H9 (cell line): Measurements from ENCODE around the gene ITPKB. TPM values are rescaled to one million over a fixed set of nuclear protein-coding genes. Genes with fewer than 3 reads are reported as not detected.

ENCODE experiments used
- DNase-seq: peaks from one replicate; pipeline ENCODE4 v3.0.0-alpha.2; 2017
- H2AFZ ChIP-seq: one replicate; pipeline ENCODE4 v1.6.1; 2013; ENCODE audit warnings: mild to moderate bottlenecking, low read length, control low read depth, moderate library complexity
- H2AK5ac ChIP-seq: 2 replicates; pipeline ENCODE4 v1.6.1; 2013; ENCODE audit warnings: low read length, control low read depth, mixed read lengths; ENCODE audit not compliant: insufficient read length
- H2BK120ac ChIP-seq: one replicate; pipeline ENCODE4 v1.6.1; 2013; ENCODE audit warnings: low read depth, mild to moderate bottlenecking, low read length, control low read depth, inconsistent platforms; ENCODE audit not compliant: poor library complexity, severe bottlenecking
- H2BK12ac ChIP-seq: 2 replicates; pipeline ENCODE4 v1.6.1; 2013; ENCODE audit warnings: low read length, control low read depth, mixed read lengths, low read depth; ENCODE audit not compliant: insufficient read length
- H2BK15ac ChIP-seq: 2 replicates; pipeline ENCODE4 v1.6.1; 2013; ENCODE audit warnings: low read depth, low read length, control low read depth
- H2BK20ac ChIP-seq: one replicate; pipeline ENCODE4 v1.6.1; 2013; ENCODE audit warnings: low read depth, mild to moderate bottlenecking, low read length, control low read depth, inconsistent platforms; ENCODE audit not compliant: poor library complexity, severe bottlenecking
- H2BK5ac ChIP-seq: 2 replicates; pipeline ENCODE4 v1.6.1; 2013; ENCODE audit warnings: low read length, control low read depth, mixed read lengths; ENCODE audit not compliant: insufficient read length
- H3K14ac ChIP-seq: 2 replicates; pipeline ENCODE4 v1.6.1; 2013; ENCODE audit warnings: low read length, control low read depth; ENCODE audit not compliant: insufficient read depth
- H3K18ac ChIP-seq: 2 replicates; pipeline ENCODE4 v1.6.1; 2013; ENCODE audit warnings: low read depth, mild to moderate bottlenecking, mixed read lengths, low read length, control low read depth; ENCODE audit not compliant: insufficient read length
- H3K23ac ChIP-seq: 2 replicates; pipeline ENCODE4 v1.6.1; 2013; ENCODE audit warnings: low read length, control low read depth, mixed read lengths, low read depth; ENCODE audit not compliant: insufficient read length
- H3K23me2 ChIP-seq: 2 replicates; pipeline ENCODE4 v1.6.1; 2013; ENCODE audit warnings: low read depth, mild to moderate bottlenecking, mixed read lengths, low read length, control low read depth; ENCODE audit not compliant: insufficient read length, poor library complexity, severe bottlenecking
- H3K27ac ChIP-seq: 2 replicates; pipeline ENCODE4 v1.5.1; 2013; ENCODE audit warnings: low read length, control low read depth, mixed read lengths, low read depth; ENCODE audit not compliant: insufficient read length
- H3K27me3 ChIP-seq: 2 replicates; pipeline ENCODE4 v1.6.1; 2013; ENCODE audit warnings: low read length, control low read depth, inconsistent platforms; ENCODE audit not compliant: insufficient read depth
- H3K4ac ChIP-seq: 2 replicates; pipeline ENCODE4 v1.6.1; 2013; ENCODE audit warnings: low read depth, mild to moderate bottlenecking, control low read depth, inconsistent platforms, low read length, moderate library complexity
- H3K4me1 ChIP-seq: 2 replicates; pipeline ENCODE4 v1.6.1; 2013; ENCODE audit warnings: low read length, control low read depth, inconsistent platforms; ENCODE audit not compliant: insufficient read depth
- H3K4me2 ChIP-seq: 2 replicates; pipeline ENCODE4 v1.6.1; 2013; ENCODE audit warnings: low read length, control low read depth, mixed read lengths; ENCODE audit not compliant: insufficient read length, insufficient read depth
- H3K56ac ChIP-seq: 2 replicates; pipeline ENCODE4 v1.6.1; 2013; ENCODE audit warnings: low read depth, mild to moderate bottlenecking, mixed read lengths, low read length, control low read depth; ENCODE audit not compliant: insufficient read length
- H3K79me1 ChIP-seq: 2 replicates; pipeline ENCODE4 v1.6.1; 2013; ENCODE audit warnings: low read depth, mild to moderate bottlenecking, moderate library complexity, low read length, control low read depth, inconsistent platforms; ENCODE audit not compliant: insufficient read depth, poor library complexity, severe bottlenecking
- H3K79me2 ChIP-seq: 2 replicates; pipeline ENCODE4 v1.6.1; 2013; ENCODE audit warnings: low read length, control low read depth, inconsistent platforms; ENCODE audit not compliant: insufficient read depth
- H3K9ac ChIP-seq: 2 replicates; pipeline ENCODE4 v1.6.1; 2013; ENCODE audit warnings: low read length, control low read depth, mixed read lengths; ENCODE audit not compliant: insufficient read length; ENCODE audit errors: extremely low read depth
- H3K9me3 ChIP-seq: one replicate; pipeline ENCODE4 v1.6.1; 2013; ENCODE audit warnings: low read depth, low read length, inconsistent platforms; ENCODE audit not compliant: control insufficient read depth
- H3T11ph ChIP-seq: one replicate; pipeline ENCODE4 v1.6.1; 2013; ENCODE audit warnings: mild to moderate bottlenecking, low read length, control low read depth, inconsistent platforms
- H4K20me1 ChIP-seq: one replicate; pipeline ENCODE4 v1.6.1; 2013; ENCODE audit not compliant: control insufficient read depth, insufficient read length, insufficient read depth
- H4K5ac ChIP-seq: 2 replicates; pipeline ENCODE4 v1.6.1; 2013; ENCODE audit warnings: low read depth, mild to moderate bottlenecking, mixed read lengths, low read length, control low read depth; ENCODE audit not compliant: insufficient read length
- H4K8ac ChIP-seq: replicated peaks from 2 replicates; pipeline ENCODE4 v1.6.1; 2013; ENCODE audit warnings: low read length, control low read depth, mixed read lengths, low read depth; ENCODE audit not compliant: insufficient read length
- H4K91ac ChIP-seq: 2 replicates; pipeline ENCODE4 v1.6.1; 2013; ENCODE audit warnings: low read depth, mild to moderate bottlenecking, moderate library complexity, mixed read lengths, low read length, control low read depth; ENCODE audit not compliant: insufficient read length
- H3K27ac Mint-ChIP-seq, 3 experiments: 2 replicates in 2 of 3; 3 replicates in 1 of 3; pipeline ENCODE4 v1.8.0; 2020 to 2021; ENCODE audit warnings: mixed read lengths in 3 of 3, mild to moderate bottlenecking in 1 of 3, moderate library complexity in 1 of 3
- H3K27me3 Mint-ChIP-seq: 2 replicates; pipeline ENCODE4 v1.8.0; 2021; ENCODE audit warnings: low read depth, mild to moderate bottlenecking, moderate library complexity, mixed read lengths
- H3K36me3 Mint-ChIP-seq, 3 experiments: 2 replicates in 2 of 3; 3 replicates in 1 of 3; pipeline ENCODE4 v1.8.0; 2020 to 2021; ENCODE audit warnings: low read depth in 3 of 3, mixed read lengths in 3 of 3; ENCODE audit not compliant: insufficient read depth in 1 of 3
- H3K4me1 Mint-ChIP-seq, 2 experiments: 2 replicates each; pipeline ENCODE4 v1.8.0; 2020; ENCODE audit warnings: mixed read lengths in 2 of 2
- H3K4me3 Mint-ChIP-seq, 2 experiments: 2 replicates in 1 of 2; 3 replicates in 1 of 2; pipeline ENCODE4 v1.8.0; 2020 to 2021; ENCODE audit warnings: mild to moderate bottlenecking in 2 of 2, mixed read lengths in 2 of 2, moderate library complexity in 1 of 2
- H3K9me3 Mint-ChIP-seq, 2 experiments: 2 replicates in 1 of 2; 3 replicates in 1 of 2; pipeline ENCODE4 v1.8.0; 2020; ENCODE audit warnings: mild to moderate bottlenecking in 2 of 2, mixed read lengths in 2 of 2, moderate library complexity in 1 of 2
- WGBS: extraction: QIAGEN DNeasy Blood & Tissue Kit; methylation state at CpG from one replicate; pipeline ENCODE4 v1.1.7; 2013; ENCODE audit warnings: missing lambda C conversion rate, low lambda C conversion rate, mixed read lengths; ENCODE audit not compliant: insufficient read length; ENCODE audit errors: extremely low coverage; 5-methylcytosine and 5-hydroxymethylcytosine counted together
- total RNA-seq: library from RNA; stranded (reverse); gene quantifications from 2 replicates; pipeline ENCODE4 v1.2.1, GENCODE V29; 2021
- TF ChIP-seq, protein P1 (sequence below): fragments of 200-600 bp; sonication (generic); conservative IDR thresholded peaks from 3 replicates; pipeline ENCODE4 v1.8.0; 2021; ENCODE audit warnings: antibody characterized with exemption, mild to moderate bottlenecking

Gene ITPKB
- total RNA-seq, 1 experiment from 2014 or later: 3.8 TPM

DNA sequence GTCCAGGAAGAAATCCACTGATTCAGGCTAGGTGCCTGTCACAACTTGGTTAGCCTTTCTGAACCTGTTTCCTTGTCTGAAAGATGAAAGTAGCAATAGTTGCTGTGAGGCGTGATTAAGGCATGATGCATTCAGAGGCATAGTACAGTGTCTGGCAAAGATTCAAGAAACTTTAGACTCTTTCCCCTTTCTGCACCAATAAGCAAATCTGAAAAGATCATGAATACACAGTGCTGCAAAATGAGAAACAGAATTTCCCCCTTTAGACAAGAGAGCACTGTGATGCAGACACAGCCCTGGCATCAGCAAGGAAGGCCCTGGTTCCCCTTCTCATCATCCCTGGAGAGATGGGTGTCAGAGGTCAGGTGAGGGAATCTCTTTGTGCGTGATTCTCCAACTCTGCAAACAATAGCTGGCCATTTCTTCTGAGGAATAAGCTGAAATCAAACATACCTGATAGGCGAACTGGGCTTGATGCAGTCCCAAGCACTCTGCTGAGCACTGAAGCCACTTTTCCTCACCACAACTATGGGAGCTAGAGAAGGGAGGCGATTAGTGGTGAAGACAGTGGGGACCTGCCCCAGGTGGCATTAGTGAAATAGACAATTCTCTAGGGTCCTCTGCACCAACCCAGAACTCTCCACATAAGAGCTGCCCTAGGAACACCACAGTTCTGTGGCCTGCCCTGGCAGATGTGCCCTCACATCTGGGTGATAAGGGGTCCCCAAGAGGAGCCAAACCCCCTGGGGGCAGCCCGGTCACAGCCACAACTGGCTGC, 41.7 kb downstream of the ITPKB start:
- no peak overlapping the region for H4K8ac ChIP-seq
- H2BK12ac ChIP-seq: no peak overlapping the region

More for the DNA sequence above, 41.7 kb downstream of the ITPKB start:
- Histone ChIP-seq H2AFZ (no peak overlapping the region), H2AK5ac (no peak overlapping the region), H3K56ac (no peak overlapping the region), H3K9ac (no peak overlapping the region), H3K18ac (no peak overlapping the region), H3K23ac (no peak overlapping the region), H3T11ph (no peak overlapping the region), H2BK15ac (no peak overlapping the region), H4K91ac (no peak overlapping the region), H3K27me3 (no peaks in the 10 kb centered on the region), H3K14ac (no peak overlapping the region), H2BK5ac (no peak overlapping the region), H4K20me1 (no peaks in the 10 kb centered on the region), H3K79me1 (no peaks in the 10 kb centered on the region), H2BK20ac (no peak overlapping the region), H3K4me2 (no peak overlapping the region), H3K23me2 (no peaks in the 10 kb centered on the region), H4K5ac (no peak overlapping the region), H3K4ac (no peak overlapping the region), H2BK120ac (no peak overlapping the region), H3K79me2 (no peaks in the 10 kb centered on the region), H3K9me3 (no peaks in the 10 kb centered on the region), H3K4me1 (peaks cover 4% of the 10 kb centered on the region; the same call in 1 of the 2 replicates), H3K27ac (no peak overlapping the region)
- no peak for DNase-seq
- Mint-ChIP-seq H3K4me3 (no peak overlapping the region), H3K36me3 (no peaks in the 10 kb centered on the region; a peak in 2 of 7 replicates), H3K4me1 (peaks cover 14 to 17% of the 10 kb centered on the region in 2 experiments), H3K9me3 (peaks cover 0 to 4% of the 10 kb centered on the region in 2 experiments; a peak in 1 of 5 replicates), H3K27ac (no peak overlapping the region), H3K27me3 (no peaks in the 10 kb centered on the region; the same call in 1 of the 2 replicates)
- WGBS: no CpG with 5 or more reads among the region's 5 CpGs
- TF ChIP-seq, protein P1, sequence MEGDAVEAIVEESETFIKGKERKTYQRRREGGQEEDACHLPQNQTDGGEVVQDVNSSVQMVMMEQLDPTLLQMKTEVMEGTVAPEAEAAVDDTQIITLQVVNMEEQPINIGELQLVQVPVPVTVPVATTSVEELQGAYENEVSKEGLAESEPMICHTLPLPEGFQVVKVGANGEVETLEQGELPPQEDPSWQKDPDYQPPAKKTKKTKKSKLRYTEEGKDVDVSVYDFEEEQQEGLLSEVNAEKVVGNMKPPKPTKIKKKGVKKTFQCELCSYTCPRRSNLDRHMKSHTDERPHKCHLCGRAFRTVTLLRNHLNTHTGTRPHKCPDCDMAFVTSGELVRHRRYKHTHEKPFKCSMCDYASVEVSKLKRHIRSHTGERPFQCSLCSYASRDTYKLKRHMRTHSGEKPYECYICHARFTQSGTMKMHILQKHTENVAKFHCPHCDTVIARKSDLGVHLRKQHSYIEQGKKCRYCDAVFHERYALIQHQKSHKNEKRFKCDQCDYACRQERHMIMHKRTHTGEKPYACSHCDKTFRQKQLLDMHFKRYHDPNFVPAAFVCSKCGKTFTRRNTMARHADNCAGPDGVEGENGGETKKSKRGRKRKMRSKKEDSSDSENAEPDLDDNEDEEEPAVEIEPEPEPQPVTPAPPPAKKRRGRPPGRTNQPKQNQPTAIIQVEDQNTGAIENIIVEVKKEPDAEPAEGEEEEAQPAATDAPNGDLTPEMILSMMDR: no peak
